Neuronal stem cell (in vitro differentiated cells): Measurements from ENCODE around the gene ARPP21.
A peak's percentile ranks its signal among the peaks of the same experiment; 100 is the strongest.

Experiments
- DNase-seq: peaks from one replicate; pipeline ENCODE4 v3.0.0-alpha.2; 2013; ENCODE audit warnings: low spot score
- H2AFZ ChIP-seq: one replicate; pipeline ENCODE4 v1.6.1; 2013; ENCODE audit warnings: mild to moderate bottlenecking, low read length, inconsistent platforms
- H2AK5ac ChIP-seq: 2 replicates; pipeline ENCODE4 v1.6.1; 2013; ENCODE audit warnings: low read depth, mild to moderate bottlenecking, inconsistent platforms, low read length, moderate library complexity, mixed read lengths
- H2BK120ac ChIP-seq: 2 replicates; pipeline ENCODE4 v1.6.1; 2013; ENCODE audit warnings: low read depth, mild to moderate bottlenecking, inconsistent platforms, low read length, moderate library complexity, mixed read lengths
- H2BK12ac ChIP-seq: one replicate; pipeline ENCODE4 v1.6.1; 2013; ENCODE audit warnings: low read length, inconsistent platforms
- H2BK15ac ChIP-seq: 2 replicates; pipeline ENCODE4 v1.6.1; 2013; ENCODE audit warnings: mild to moderate bottlenecking, low read length, inconsistent platforms, mixed read lengths
- H2BK5ac ChIP-seq: one replicate; pipeline ENCODE4 v1.6.1; 2013; ENCODE audit warnings: inconsistent platforms, mild to moderate bottlenecking, low read length, moderate library complexity
- H3K14ac ChIP-seq: one replicate; pipeline ENCODE4 v1.6.1; 2013; ENCODE audit warnings: low read length, inconsistent platforms
- H3K18ac ChIP-seq: 2 replicates; pipeline ENCODE4 v1.6.1; 2013; ENCODE audit warnings: low read length, inconsistent platforms
- H3K23ac ChIP-seq: 2 replicates; pipeline ENCODE4 v1.6.1; 2013; ENCODE audit warnings: low read depth, mild to moderate bottlenecking, mixed read lengths, low read length, inconsistent platforms; ENCODE audit not compliant: poor library complexity
- H3K27ac ChIP-seq: replicated peaks from 3 replicates; pipeline ENCODE4 v1.5.1; 2013; ENCODE audit warnings: low read length, inconsistent platforms
- H3K27me3 ChIP-seq, 3 experiments: 2 replicates each; pipeline ENCODE4 v1.6.1; 2013; ENCODE audit warnings: low read length in 3 of 3, mild to moderate bottlenecking in 2 of 3, inconsistent platforms in 1 of 3, low read depth in 1 of 3, mixed read lengths in 1 of 3, moderate library complexity in 1 of 3; ENCODE audit not compliant: control insufficient read depth in 3 of 3, insufficient read depth in 3 of 3
- H3K36me3 ChIP-seq, 2 donors: replicated peaks in 1 of 2; 2 replicates each; pipeline ENCODE4 v1.6.1; 2013; ENCODE audit warnings: low read length in 2 of 2; ENCODE audit not compliant: control insufficient read depth in 2 of 2, insufficient read depth in 2 of 2
- H3K4ac ChIP-seq: 2 replicates; pipeline ENCODE4 v1.6.1; 2013; ENCODE audit warnings: inconsistent platforms, mild to moderate bottlenecking, low read length, moderate library complexity
- H3K4me1 ChIP-seq, 2 donors: 1 replicate in 1 of 2; 2 replicates in 1 of 2; pipeline ENCODE4 v1.6.1; 2013; ENCODE audit warnings: low read length in 2 of 2, low read depth in 1 of 2; ENCODE audit not compliant: control insufficient read depth in 2 of 2, insufficient read depth in 1 of 2
- H3K4me2 ChIP-seq: one replicate; pipeline ENCODE4 v1.6.1; 2013; ENCODE audit warnings: mild to moderate bottlenecking, low read length, inconsistent platforms; ENCODE audit not compliant: insufficient read depth, poor library complexity, severe bottlenecking
- H3K4me3 ChIP-seq, 2 donors: 2 replicates each; pipeline ENCODE4 v1.5.1; 2013; ENCODE audit warnings: low read length in 2 of 2, mild to moderate bottlenecking in 2 of 2, inconsistent platforms in 1 of 2, moderate library complexity in 1 of 2
- H3K79me1 ChIP-seq: one replicate; pipeline ENCODE4 v1.6.1; 2013; ENCODE audit warnings: low read depth, mild to moderate bottlenecking, inconsistent platforms, low read length, moderate library complexity
- H3K9ac ChIP-seq: one replicate; pipeline ENCODE4 v1.6.1; 2013; ENCODE audit warnings: mild to moderate bottlenecking, low read depth, low read length, inconsistent platforms; ENCODE audit not compliant: poor library complexity
- H3K9me3 ChIP-seq, 2 donors: replicated peaks in 1 of 2; 2 replicates each; pipeline versions ENCODE3 to v1.6.1; 2013; ENCODE audit warnings: low read length in 2 of 2, mild to moderate bottlenecking in 2 of 2, inconsistent platforms in 1 of 2, low read depth in 1 of 2, mixed read lengths in 1 of 2, moderate library complexity in 1 of 2; ENCODE audit not compliant: control insufficient read depth in 2 of 2, insufficient read depth in 1 of 2
- H4K8ac ChIP-seq: one replicate; pipeline ENCODE4 v1.6.1; 2013; ENCODE audit warnings: low read depth, mild to moderate bottlenecking, inconsistent platforms, low read length, moderate library complexity
- H4K91ac ChIP-seq: one replicate; pipeline ENCODE4 v1.6.1; 2013; ENCODE audit warnings: low read length, low read depth, mild to moderate bottlenecking, inconsistent platforms; ENCODE audit not compliant: poor library complexity
- WGBS, 2 donors: extraction: QIAGEN DNeasy Blood & Tissue Kit; methylation state at CpG; one replicate each; pipeline ENCODE4 v1.1.7; 2013; ENCODE audit warnings: missing lambda C conversion rate in 2 of 2, mixed read lengths in 1 of 2; ENCODE audit not compliant: insufficient read length in 2 of 2, insufficient replicate concordance in 1 of 2; ENCODE audit errors: extremely low coverage in 2 of 2; 5-methylcytosine and 5-hydroxymethylcytosine counted together

ARPP21 gene

GRCh38 chr3:35724106-35724505, 84.8 kb downstream of the ARPP21 start:
- DNase-seq = no peak
- WGBS, 2 donors = no CpG with 5 or more reads among the region's 4 CpGs
- H2AFZ ChIP-seq = no peak overlapping the region
- no peak overlapping the region for H3K4me2 ChIP-seq
- no peaks in the 10 kb centered on the region for H3K9me3 ChIP-seq
- H3K23ac ChIP-seq = no peak overlapping the region
- no peak overlapping the region for H2BK120ac ChIP-seq
- no peak overlapping the region for H3K18ac ChIP-seq
- no peaks in the 10 kb centered on the region for H3K36me3 ChIP-seq
- H3K27me3 ChIP-seq = no peaks in the 10 kb centered on the region
- no peak overlapping the region for H3K14ac ChIP-seq
- H3K4me3 ChIP-seq = no peak overlapping the region
- no peaks in the 10 kb centered on the region for H3K4me1 ChIP-seq
- H3K27ac ChIP-seq = no peak overlapping the region
- no peak overlapping the region for H4K8ac ChIP-seq
- H2BK15ac ChIP-seq = no peak overlapping the region
- no peak overlapping the region for H4K91ac ChIP-seq
- H2BK5ac ChIP-seq = no peak overlapping the region
- H3K9ac ChIP-seq = no peak overlapping the region
- no peak overlapping the region for H2AK5ac ChIP-seq
- no peak overlapping the region for H3K4ac ChIP-seq
- no peak overlapping the region for H2BK12ac ChIP-seq
- no peaks in the 10 kb centered on the region for H3K79me1 ChIP-seq

DNA sequence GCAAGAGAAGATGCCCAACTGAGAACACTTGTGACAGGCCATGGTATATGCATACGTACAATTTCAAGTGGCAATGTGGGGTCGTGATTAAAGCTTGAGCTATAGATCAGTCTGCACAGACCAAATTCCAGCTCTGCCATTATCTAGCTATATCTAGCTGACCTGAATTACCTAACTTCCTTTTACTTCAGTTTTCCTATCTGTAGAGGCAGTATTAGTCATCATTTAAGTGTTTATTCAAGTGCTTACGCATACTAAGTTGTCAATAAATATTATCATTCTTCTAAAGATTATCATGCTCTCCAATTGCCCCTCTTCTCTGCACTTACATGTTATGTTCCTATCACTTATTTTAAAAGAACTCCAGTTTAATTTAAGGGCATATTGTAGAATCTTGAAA, 87.9 kb downstream of the ARPP21 start:
- Histone ChIP-seq H3K27ac (no peak overlapping the region), H3K4me2 (no peak overlapping the region), H3K27me3 (no peaks in the 10 kb centered on the region), H2AFZ (no peak overlapping the region), H4K8ac (no peak overlapping the region), H3K23ac (no peak overlapping the region), H3K4ac (no peak overlapping the region), H2BK12ac (no peak overlapping the region), H3K9me3 (no peaks in the 10 kb centered on the region), H3K14ac (no peak overlapping the region), H4K91ac (no peak overlapping the region), H2BK120ac (no peak overlapping the region), H3K36me3 (no peaks in the 10 kb centered on the region), H2BK5ac (no peak overlapping the region), H2BK15ac (no peak overlapping the region), H3K4me3 (no peak overlapping the region), H3K4me1 (no peaks in the 10 kb centered on the region), H3K9ac (no peak overlapping the region), H2AK5ac (no peak overlapping the region), H3K18ac (no peak overlapping the region), H3K79me1 (no peaks in the 10 kb centered on the region)
- no peak for DNase-seq
- no CpG with 5 or more reads among the region's 3 CpGs for WGBS, 2 donors

DNA sequence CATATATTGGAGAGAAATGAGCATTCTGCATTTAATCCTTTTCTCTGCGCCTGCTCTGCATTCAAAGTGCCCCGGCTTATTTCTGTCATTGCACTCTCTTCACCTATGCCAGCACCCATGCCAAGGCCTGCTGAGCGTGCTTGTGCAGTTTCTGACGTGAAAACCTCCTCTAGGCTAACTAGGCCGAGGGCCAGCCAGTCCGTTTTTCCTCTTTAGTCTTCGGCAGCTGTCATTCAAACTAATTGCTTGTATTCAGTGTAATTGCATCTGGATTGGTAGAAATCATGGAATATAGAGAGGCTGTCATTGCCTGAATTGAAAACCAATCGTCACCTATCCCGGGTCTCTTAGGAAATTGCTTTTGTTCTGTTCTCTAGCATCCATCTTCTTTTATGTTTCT, 94.0 kb downstream of the ARPP21 start:
- Histone ChIP-seq H2BK5ac (no peak overlapping the region), H4K91ac (no peak overlapping the region), H3K18ac (no peak overlapping the region), H3K27me3 (no peaks in the 10 kb centered on the region), H3K79me1 (no peaks in the 10 kb centered on the region), H4K8ac (no peak overlapping the region), H2AK5ac (no peak overlapping the region), H3K14ac (no peak overlapping the region), H3K4me2 (no peak overlapping the region), H3K23ac (no peak overlapping the region), H3K9ac (no peak overlapping the region), H3K36me3 (no peaks in the 10 kb centered on the region), H3K4ac (no peak overlapping the region), H2BK15ac (no peak overlapping the region), H3K4me1 (no peaks in the 10 kb centered on the region), H3K4me3 (no peak overlapping the region), H3K9me3 (no peaks in the 10 kb centered on the region), H2AFZ (peak overlapping the region; percentile 33), H2BK12ac (no peak overlapping the region), H3K27ac (no peak overlapping the region), H2BK120ac (no peak overlapping the region)
- WGBS, 2 donors = no CpG with 5 or more reads among the region's 9 CpGs
- no peak for DNase-seq

DNA sequence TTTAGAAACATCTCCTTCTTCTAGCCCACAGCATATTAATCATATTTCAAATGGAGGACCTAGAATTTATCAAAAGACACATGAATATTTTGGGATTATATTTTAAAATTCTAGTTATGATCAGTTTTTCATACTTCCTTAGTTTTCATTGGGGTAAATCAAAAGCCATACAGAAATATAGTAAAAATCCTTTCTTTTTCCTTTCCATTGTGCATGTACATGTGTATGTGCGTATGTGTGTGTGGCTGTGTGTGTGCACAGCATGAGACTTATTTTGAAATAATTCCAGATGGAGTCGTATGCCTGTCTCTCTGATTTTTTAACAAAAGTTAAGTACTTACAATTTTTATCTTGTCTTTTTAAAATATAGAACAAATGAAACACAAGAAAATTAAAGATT, 94.5 kb downstream of the ARPP21 start:
- no CpG with 5 or more reads among the region's 2 CpGs for WGBS, 2 donors
- no peak overlapping the region for H3K9ac ChIP-seq
- no peak overlapping the region for H2BK120ac ChIP-seq
- no peaks in the 10 kb centered on the region for H3K27me3 ChIP-seq
- H3K4me1 ChIP-seq = no peaks in the 10 kb centered on the region
- H3K9me3 ChIP-seq = no peaks in the 10 kb centered on the region
- no peak overlapping the region for H3K4me3 ChIP-seq
- H3K36me3 ChIP-seq = no peaks in the 10 kb centered on the region
- H3K18ac ChIP-seq = no peak overlapping the region
- no peak overlapping the region for H3K27ac ChIP-seq
- no peak overlapping the region for H3K4me2 ChIP-seq
- no peak overlapping the region for H4K91ac ChIP-seq
- H3K23ac ChIP-seq = no peak overlapping the region
- H3K79me1 ChIP-seq = no peaks in the 10 kb centered on the region
- H4K8ac ChIP-seq = no peak overlapping the region
- no peak overlapping the region for H2AK5ac ChIP-seq
- DNase-seq = no peak
- H2AFZ ChIP-seq = no peak overlapping the region
- H3K14ac ChIP-seq = no peak overlapping the region
- no peak overlapping the region for H2BK12ac ChIP-seq
- H2BK15ac ChIP-seq = no peak overlapping the region
- no peak overlapping the region for H2BK5ac ChIP-seq
- H3K4ac ChIP-seq = no peak overlapping the region
